Left kidney (tissue), 2 donors: ENCODE measurements around the gene MBNL1. TPM values are rescaled to one million over a fixed set of nuclear protein-coding genes. Genes with fewer than 3 reads are reported as not detected.

ENCODE experiments used
- DNase-seq: peaks from one replicate; pipeline ENCODE4 v3.0.0-alpha.2; 2013
- polyA plus RNA-seq: library from polyadenylated mRNA; unstranded; fragments of 120-200 nt; gene quantifications from one replicate; pipeline ENCODE4 v1.2.1, GENCODE V29; 2013; ENCODE audit not compliant: insufficient read length

Gene MBNL1
- polyA plus RNA-seq, 1 donor: 56.6 TPM

DNA sequence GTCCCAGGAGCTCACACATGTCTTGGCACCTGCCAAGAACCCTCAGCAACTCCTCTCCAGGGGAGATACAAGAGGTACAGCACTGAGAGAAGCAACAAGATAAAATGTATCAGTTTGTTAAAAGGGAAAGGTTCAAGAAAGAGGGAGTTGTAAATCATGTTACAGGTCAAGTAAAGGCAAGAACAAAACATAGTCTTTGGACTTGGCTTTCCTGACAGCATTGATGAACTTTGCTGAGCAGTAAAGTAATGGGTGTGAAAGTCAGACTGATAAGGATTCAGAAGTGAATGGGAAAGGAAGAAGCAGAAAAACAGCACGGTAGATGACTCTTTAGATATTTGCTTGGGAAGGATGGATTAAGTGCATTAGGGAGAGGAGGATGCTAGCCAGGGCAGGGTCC, 27.1 kb downstream of the MBNL1 start:
- DNase-seq: no peak

DNA sequence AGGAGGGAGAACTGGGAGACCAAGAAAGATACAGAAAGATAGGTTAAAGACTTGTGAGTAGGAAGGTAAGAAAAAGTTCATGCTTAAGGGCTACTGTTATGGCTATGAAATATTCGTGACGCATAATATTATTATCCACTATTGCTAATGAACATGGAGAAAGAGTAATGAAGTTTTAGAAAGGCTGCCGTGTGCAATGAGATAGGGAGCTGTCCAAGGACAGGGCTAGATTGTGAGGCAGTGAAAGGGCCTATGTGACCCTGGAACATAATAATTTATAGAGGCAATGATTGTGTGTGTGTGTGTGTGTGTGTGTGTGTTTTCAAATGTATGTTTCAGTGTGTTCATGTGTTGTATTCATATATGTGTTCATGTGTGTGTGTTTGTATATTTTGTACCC, 27.7 kb downstream of the MBNL1 start:
- DNase-seq: no peak

DNA sequence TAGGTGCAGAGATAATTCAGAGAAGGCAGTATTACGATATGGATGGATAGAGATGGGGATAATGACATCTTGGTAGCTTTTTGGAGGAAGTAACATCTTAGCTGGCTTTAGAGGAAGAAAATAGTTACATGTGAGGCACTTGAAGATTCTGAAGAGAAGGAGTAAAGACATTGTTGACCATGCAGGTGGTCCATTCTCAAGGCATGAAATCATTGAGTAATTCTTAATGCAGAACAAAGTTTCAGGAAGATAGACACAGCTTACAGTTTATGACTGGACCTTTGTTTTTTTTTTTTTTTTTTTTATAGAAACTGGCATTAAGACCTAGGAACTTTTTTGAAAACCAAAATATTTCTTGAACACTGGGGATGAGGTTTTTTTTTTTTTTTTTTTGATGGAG, 28.2 kb downstream of the MBNL1 start:
- no peak for DNase-seq

DNA sequence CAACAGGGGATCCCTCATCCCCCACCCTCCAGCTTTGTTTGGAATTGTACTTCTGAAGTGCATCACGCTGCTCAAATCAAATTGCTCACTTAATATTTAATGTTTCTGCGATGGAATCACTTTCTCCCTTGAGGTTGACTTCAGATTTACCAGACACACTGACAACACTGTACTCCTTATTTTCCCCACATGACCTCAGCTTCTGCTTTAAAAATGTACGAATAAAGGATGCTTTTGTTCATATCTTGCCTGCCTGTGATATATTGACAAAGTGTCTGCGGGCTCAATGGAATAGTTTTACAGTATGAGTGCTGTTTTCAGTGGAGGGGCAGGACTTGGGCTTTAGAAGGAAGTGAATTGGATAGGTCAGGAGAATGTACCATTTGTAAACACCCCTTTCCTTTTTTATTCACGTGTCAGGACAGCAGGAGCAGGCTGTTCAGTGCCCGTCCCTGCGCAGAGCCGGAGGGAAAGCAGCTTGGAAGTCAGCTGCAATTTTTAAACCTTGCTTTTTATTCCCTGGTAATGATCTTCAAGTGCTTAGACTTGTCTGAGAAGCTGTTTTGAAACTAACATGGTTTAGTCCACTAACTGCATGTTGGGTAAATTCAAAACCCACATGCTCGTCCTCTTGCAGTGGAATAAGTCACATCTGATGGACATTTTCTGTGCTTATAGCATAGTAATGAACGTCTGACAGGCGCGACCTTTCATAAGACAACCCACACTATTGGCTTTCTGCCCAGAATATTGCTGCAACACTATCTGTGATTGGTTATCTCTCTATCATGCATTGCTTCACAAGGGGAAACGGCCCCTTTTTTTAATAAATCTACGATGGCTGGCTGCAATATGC, 29.9 kb downstream of the MBNL1 start:
- DNase-seq: peak; percentile 81

DNA sequence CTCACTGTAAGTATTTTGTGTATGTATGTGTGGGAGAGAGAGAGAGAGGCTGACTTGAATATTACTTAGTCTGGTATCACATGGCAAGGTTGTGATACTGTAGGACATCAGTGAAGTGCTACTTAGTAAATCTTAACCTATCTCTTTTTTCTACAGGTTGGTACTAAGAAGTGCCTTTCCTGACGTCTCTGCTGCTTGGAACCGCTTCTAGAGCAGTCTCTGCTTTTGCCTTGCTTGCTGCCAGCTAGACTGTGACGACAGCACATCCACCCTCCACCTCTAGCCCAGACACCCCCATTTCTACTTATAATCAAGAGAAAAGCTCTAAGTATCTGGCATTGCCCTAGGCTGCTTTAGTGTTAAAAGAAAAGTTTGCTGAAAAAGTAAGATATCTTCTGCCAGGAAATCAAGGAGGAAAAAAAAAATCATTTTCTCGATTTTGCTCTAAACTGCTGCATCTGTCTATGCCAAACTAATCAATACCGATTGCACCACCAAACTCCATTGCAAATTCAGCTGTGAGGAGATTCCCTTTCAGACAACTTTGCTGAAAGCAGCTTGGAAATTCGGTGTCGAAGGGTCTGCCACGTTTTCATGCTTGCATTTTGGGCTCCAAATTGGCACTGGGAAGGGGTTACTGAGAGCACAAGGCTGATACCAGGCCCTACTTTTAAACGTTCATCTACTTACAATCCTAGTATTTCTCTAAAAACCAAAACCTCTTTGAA, 30.7 kb downstream of the MBNL1 start:
- DNase-seq: no peak

DNA sequence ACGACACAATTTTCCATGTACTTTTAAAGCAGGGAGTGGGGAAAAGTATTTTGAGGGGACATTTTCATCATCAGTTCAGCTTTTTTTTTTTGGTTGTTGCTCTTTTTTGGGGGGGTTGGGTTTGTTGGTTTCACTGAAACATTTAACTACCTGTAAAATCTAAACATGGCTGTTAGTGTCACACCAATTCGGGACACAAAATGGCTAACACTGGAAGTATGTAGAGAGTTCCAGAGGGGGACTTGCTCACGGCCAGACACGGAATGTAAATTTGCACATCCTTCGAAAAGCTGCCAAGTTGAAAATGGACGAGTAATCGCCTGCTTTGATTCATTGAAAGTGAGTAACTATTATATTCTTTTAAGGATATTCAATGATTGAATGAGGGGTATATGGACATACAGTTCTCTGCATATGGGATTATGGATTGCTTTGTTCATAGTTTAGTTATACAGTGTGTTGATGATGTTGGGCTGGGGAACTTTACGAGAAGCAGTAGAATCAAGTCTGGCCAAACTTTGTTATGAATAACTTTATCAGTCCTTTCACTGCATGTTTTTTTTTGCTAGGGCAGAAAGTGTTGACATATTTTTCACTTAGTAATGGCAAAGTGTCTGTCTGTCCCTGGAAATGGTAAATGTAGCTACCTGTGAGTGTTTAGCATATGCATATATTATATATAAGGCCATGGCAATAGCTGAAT, 31.5 kb downstream of the MBNL1 start:
- DNase-seq: no peak

DNA sequence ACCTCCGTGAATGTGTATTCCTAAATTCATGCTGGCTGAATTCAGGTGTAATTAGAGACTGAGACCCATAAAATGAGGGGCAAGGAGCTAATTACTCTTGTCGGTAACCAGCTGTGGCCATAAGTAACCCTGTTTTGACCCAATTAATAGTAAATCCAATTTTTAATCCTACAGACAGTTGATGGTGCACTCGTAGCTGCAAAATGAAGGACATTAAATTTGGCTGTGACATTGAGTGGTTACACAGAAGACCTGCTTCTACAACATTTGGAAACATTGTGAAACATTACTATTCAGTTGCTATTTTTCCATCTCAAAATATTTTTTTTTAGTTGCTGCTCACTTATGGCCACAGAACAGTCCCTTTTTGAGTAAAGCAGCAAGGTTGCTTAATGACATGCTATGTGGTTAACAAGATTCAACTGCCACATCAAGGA, 33.0 kb downstream of the MBNL1 start:
- DNase-seq: no peak

DNA sequence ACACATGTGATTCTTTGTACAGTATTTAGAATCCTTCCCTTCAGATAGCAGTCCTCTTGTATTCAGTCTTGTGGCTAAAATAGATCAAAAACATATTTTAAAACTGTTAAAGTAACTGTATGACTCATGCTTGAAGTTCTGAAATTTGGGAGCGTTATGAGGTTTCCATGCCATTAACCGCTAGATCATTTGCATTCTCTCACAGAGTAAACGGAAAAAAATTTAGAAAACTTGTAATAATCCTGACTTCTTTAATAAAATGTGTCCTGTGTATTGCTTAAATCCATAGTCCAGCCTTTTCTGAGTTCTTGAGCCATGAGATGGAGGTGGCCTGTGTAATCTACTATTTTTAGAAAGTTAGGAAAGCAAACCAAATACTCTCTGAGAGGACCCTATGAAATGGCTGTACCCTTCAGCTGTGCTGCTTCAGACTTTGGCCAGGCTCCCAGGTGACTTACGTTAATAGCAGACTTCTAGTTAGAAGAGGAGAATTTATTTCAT, 33.8 kb downstream of the MBNL1 start:
- peak; percentile 51 for DNase-seq

DNA sequence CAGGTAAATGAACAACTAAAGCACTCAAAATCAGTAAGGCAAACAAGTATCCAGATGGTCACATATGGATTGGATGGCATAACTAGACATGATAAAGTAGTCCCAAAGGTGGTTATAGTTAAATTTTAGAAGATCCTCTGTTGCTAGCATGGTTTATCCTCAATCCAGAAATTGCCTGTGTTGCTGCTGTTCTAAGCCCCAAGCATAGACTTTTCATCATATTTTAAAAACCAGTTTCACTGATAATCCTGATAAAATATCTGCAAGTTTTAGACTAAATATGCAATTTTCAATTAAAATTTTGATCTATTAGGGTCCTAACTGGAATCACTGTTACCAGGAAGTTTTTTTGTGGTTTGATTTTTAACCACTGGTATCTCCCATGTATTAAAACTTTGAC, 35.4 kb downstream of the MBNL1 start:
- DNase-seq: no peak

DNA sequence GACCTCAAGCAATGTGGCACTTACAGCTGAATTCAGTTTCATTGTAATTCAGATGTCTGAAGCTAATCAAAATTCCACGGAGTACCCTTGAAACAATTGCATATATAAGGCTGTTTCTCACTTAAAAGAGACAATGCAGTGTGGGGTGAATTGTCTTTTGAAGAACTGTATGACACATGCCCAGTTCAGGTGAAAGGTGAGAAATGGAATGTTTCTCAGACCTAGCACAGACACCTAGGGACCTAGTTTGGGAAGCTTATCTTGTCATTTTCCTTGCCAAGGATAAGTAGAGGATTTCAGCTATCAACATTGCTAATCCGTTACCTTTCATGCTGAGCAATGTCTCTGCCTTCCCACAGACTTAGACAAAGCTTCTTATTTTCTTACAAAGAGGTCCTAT, 36.3 kb downstream of the MBNL1 start:
- DNase-seq: no peak

DNA sequence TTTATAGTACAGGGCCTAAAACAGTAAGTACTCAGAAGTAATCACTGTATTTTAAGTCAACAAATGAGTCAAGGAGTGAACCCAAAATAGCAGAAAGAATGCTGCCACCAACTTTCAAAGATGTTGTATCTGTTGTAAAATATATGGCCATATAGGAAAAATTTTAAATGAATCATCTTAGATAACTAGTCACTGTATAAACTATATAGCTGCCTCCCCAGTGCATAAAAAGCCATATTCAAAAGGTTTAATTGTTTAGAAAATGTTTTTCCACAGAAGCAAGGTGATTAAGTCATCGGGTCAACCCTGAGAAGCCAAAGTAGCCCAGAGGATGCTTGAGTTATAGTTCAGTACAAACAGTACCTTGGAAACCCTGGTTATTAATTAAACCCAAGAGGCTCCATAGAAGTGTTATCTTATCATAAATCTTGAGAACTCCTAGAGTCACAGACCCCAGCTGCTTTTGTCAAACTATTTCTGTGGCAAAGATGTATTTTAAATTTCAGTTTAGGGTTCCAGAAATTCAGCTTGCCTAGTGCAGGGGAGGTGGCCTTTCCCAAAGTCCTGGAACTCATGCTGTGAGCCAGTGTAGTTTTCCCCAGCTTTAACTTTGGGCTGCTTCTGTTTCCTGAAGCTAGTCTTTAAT, 39.2 kb downstream of the MBNL1 start:
- no peak for DNase-seq

DNA sequence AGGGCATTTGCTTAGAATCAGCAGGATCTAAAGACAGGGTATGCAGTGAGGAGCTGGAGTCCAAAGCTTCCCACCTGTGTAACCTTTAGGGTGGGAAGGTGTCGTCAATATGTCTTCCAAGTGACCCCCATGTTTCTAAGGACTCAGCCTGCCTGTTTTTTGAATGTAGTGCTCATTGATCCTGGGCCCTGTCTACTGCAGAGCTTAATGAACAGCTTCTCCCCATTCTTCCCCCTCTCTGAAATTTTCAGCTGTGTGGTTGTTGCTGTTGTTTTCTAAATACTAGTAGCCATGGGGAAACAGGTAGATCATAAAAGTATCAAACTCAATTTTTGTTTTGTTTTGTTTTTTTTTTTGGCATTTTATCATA, 39.7 kb downstream of the MBNL1 start:
- no peak for DNase-seq

DNA sequence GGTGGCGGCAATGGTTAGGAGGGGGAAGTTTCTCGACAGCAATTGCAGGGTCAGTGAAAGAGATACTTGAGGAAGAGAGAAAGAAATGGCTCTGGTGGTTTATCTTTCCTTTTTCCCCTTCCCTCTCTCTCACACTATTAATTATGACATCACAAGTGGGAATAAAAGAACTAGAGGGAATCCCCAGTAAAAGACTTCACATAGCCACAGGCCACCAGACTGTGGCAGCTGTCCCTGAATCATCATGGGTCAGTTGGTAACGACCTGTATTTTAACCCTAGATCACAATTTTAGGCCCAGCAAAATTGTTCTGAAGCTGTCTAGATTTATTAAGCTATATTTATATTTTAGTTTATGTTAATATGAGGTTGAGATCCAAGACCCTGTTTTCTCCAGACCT, 40.3 kb downstream of the MBNL1 start:
- DNase-seq: no peak

DNA sequence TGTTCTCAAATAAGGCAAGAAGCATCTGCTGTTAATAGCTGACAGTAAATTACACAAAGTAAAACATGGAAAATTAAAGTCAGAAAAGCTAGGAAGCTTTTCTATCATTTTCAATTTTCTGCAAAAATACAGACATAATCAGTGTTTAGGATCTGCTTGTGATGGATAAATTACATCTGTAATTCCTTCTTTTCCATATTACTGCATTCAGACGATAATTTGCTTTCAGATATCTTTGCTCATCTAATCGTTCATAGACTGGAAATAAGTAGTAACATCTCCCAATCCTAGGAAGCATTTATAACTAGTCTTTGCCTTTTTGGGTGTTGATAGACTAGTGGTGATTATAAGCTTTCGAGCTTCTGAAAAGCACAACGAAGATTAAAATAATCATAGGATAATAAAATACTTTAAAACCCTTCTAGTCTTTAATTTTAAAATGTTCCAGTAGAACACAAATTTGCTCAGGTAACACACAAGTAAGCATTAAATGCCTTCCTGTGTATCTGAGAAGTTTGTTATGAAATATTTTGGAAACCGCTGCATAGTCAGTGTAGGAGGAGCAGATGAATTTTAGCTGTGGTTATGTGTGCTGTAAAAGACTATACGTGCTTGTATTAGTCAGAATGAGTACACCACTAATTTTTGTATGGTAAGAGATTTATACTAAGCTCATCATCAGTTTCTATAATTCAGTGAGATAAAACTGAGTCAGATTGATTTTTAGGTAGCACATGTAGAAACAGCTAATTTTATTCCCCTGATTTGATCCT, 41.0 kb downstream of the MBNL1 start:
- no peak for DNase-seq

DNA sequence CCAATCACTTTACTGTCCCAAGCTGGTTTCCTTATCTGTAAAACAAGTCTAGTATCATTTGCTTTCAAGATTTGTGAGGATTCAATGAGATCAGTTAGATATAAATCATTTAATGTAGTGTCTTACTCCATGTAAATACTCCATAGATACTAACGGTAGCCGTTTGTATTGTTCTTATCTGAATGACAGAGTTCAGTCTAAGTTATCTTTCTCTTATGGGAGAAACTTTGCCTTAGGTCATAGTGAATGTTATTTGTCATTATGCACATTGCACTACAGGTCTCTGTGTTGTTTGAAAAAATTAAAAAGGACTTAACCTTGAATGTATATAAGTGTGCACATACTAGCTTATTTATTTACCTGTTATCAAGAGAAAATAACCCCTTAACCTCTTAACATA, 44.7 kb downstream of the MBNL1 start:
- no peak for DNase-seq

DNA sequence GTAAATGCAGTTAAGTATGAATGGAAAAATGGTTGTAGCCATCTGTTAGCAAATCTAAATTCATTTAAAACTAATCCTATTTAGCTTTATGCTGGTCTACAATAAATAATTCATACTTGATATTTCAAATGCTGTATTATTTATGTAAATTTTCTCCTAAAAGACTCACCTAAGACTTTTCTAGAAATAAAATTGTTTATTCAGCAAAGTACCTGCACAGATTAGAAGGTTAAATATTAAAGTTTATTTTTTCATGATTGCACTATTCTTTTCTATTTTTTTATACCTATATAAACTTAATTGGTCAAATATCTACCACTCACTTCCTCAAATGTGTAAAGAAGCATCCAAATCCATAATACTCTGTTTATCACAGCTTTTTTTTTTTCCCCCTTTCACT, 45.2 kb downstream of the MBNL1 start:
- no peak for DNase-seq

DNA sequence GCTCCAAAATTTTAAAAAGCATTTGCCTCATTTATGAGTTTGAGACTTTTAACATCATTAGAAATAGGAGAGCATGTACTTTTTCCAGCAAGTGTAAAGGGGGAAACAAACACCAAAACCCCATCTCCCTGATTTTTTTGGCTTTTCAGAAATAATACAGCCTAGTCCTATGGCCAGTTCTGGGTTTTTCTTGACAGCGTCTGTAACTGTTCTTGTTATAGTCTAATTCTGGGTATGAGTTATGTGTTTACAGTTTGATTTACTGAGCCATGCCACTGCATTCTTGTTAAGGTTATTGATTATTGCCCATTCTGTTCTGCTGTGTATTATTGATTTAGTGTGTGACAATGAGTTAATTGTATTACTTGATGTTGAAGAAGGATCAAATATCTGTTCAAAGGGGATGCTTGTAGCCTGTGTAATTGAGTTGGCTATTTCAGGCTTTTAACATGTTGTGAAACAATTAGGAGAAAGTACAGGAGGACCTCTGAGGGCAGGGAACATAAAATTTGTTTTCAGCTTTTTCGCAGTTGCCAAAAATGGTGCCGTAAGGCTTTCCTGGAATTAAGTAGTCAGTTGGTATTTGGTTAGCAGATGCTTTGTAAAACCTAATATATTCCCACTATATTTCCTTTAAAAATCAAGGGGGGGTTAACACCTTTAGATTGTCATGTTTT, 46.1 kb downstream of the MBNL1 start:
- no peak for DNase-seq

DNA sequence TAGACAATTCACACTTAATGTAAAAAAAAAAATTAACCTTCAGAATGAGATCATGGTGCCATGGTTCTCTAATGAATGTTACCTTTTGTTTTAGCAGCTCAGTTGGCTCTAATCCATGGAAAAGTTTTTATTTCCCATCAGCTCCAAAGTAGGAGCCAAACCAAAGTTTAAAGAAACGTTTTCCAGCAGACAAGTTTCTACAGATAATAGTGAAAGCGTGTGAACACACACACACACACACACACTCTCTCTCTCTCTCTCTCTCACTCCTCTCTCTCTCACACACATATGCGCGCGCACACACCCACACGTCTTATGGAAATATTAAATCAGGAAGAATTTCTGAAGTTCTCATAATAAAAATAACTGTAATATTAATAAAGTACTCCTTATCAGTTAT, 46.9 kb downstream of the MBNL1 start:
- no peak for DNase-seq

DNA sequence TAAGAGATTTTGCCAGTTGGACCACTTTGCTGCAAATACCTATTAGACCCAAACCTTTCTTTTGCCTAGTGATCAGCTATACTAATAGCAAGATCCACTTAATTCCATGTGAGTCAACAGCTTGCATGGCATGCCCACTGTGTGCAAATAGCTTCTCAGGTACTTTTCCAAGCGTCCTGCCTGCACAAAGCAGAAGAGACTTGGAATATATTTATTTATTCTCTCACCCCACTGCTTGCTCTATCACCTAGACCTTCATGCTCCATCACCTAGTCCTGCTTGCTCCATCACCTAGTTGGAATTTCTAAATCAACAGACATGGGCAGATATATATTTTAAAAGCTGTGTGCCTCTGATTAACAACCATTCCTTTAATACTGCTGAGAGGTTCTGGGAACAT, 47.6 kb downstream of the MBNL1 start:
- DNase-seq: no peak

DNA sequence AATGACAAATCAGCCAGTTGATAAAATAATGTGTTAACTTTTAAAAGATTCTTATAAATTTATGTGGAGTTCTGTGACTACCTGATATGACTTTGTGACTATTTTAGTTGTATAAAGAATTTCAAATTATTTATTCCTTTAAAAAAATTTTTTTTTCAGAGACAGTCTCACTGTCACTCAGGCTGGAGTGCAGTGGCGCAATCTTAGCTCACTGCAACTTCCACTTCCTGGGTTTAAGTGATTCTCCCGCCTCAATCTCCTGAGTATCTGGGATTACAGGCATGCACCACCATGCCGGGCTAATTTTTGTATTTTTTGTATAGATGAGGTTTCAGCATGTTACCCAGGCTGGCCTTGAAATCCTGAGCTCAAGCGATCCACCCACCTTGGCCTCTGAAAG, 48.5 kb downstream of the MBNL1 start:
- DNase-seq: no peak

DNA sequence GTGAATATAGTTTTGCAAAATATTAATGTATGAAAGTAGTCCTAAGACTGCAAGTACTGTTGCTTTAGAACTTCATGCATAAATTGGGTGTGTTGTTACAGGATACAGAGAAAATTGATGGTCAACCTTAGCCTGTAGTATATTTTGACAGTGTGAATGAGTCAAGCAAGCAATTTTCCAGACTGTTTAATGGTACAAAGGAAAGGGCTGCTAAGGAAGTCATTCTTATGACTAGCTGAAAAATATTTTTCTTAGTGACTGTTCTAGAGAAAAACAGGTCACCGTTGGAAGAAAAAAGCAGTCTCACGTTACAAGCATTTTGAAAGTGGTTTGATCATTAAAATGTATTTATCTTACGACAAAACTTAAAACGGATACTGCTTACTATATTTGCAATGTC, 49.2 kb downstream of the MBNL1 start:
- no peak for DNase-seq
